Right lung (tissue), 5 donors: ENCODE measurements around the gene SEMA4G. TPM values are rescaled to one million over a fixed set of nuclear protein-coding genes. Genes with fewer than 3 reads are reported as not detected.
"Not testable (repeated sequence)": the region's sequence is repeated elsewhere in the genome, so short reads cannot be mapped to it uniquely, and the experiment has no call there.

Experiments used
- DNase-seq, 2 donors: peaks; one replicate each; pipeline ENCODE4 v3.0.0-alpha.2; 2013
- polyA plus RNA-seq, 5 donors: library from polyadenylated mRNA; unstranded; fragments of 120-200 nt; gene quantifications; one replicate each; pipeline versions ENCODE4 v1.2.1 to v1.2.3, GENCODE V29; 2013; ENCODE audit warnings: inconsistent platforms in 1 of 5, low replicate concordance in 1 of 5; ENCODE audit not compliant: insufficient read length in 5 of 5, insufficient read depth in 1 of 5

SEMA4G gene
- polyA plus RNA-seq, 5 donors = 30.7 to 46.3 (median 36.4) TPM

GRCh38 chr10:100970076-100970913, 991 bp downstream of the SEMA4G start:
- DNase-seq = no peak

GRCh38 chr10:100970914-100971811, 1.9 kb downstream of the SEMA4G start:
- no peak for DNase-seq

GRCh38 chr10:100972115-100972903, 3.0 kb downstream of the SEMA4G start:
- no peak for DNase-seq

- DNase-seq = no peak
Observed at GRCh38 chr10:100972904-100973535, 3.7 kb downstream of the SEMA4G start.

GRCh38 chr10:100975397-100975796, 6.1 kb downstream of the SEMA4G start:
- DNase-seq = not testable (repeated sequence)

- no peak for DNase-seq
Observed at GRCh38 chr10:100976906-100977305, 7.6 kb downstream of the SEMA4G start.

GRCh38 chr10:100977436-100977835, 8.1 kb downstream of the SEMA4G start:
- DNase-seq = no peak

- no peak for DNase-seq
Observed at GRCh38 chr10:100978121-100978900, 9.0 kb downstream of the SEMA4G start.

GRCh38 chr10:100978901-100979195, 9.5 kb downstream of the SEMA4G start:
- no peak for DNase-seq

GRCh38 chr10:100979791-100980272, 10.5 kb downstream of the SEMA4G start:
- DNase-seq = no peak

GRCh38 chr10:100980311-100980710, 11.0 kb downstream of the SEMA4G start:
- DNase-seq = no peak

GRCh38 chr10:100980711-100981110, 11.4 kb downstream of the SEMA4G start:
- DNase-seq = no peak

GRCh38 chr10:100981178-100981772, 12.0 kb downstream of the SEMA4G start:
- no peak for DNase-seq

- DNase-seq = no peak
Observed at GRCh38 chr10:100982916-100983830, 13.9 kb downstream of the SEMA4G start.

- DNase-seq = no peak
Observed at GRCh38 chr10:100983868-100984671, 14.8 kb downstream of the SEMA4G start.

- DNase-seq = no peak
Observed at GRCh38 chr10:100984672-100985177, 15.4 kb downstream of the SEMA4G start.

GRCh38 chr10:100985336-100985735, 16.0 kb downstream of the SEMA4G start:
- no peak for DNase-seq

GRCh38 chr10:100986623-100986951, 17.3 kb downstream of the SEMA4G start:
- DNase-seq = no peak
